Measurements from ENCODE around the gene KCTD15.

DNA sequence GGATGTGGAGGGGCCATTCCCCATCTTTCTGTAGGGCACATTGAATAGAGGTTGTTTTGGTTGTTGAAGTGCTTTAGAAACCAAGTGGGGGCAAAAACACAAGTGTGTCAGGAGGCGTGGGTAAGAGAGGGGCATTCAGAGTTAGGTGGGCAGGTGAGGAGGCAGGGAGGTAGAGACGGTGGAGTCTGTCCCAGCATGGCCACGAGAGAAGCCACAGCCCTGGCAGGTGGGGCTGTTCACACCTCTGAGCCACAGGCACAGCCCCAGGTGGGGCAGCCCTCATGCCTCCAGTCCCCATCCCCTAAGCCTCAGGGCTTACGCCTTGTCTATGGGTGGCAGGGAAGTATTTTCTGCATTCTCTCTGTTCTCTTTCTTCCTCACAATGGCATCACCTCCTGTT is 43.7 kb downstream of the KCTD15 start:
- TF ChIP-seq CREB1 (IDR thresholded peaks at IDR 0.05; ENCODE audit: low read depth) = no peak
- TF ChIP-seq, protein P1, sequence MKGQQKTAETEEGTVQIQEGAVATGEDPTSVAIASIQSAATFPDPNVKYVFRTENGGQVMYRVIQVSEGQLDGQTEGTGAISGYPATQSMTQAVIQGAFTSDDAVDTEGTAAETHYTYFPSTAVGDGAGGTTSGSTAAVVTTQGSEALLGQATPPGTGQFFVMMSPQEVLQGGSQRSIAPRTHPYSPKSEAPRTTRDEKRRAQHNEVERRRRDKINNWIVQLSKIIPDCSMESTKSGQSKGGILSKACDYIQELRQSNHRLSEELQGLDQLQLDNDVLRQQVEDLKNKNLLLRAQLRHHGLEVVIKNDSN (IDR thresholded peaks at IDR 0.05) = no peak
- TF ChIP-seq, protein P2, sequence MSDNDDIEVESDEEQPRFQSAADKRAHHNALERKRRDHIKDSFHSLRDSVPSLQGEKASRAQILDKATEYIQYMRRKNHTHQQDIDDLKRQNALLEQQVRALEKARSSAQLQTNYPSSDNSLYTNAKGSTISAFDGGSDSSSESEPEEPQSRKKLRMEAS (IDR thresholded peaks at IDR 0.05) = no peak
- no peak for TF ChIP-seq EP300 (IDR thresholded peaks at IDR 0.05; ENCODE audit: borderline replicate concordance)
